ENCODE results near the gene ODC1.

DNA sequence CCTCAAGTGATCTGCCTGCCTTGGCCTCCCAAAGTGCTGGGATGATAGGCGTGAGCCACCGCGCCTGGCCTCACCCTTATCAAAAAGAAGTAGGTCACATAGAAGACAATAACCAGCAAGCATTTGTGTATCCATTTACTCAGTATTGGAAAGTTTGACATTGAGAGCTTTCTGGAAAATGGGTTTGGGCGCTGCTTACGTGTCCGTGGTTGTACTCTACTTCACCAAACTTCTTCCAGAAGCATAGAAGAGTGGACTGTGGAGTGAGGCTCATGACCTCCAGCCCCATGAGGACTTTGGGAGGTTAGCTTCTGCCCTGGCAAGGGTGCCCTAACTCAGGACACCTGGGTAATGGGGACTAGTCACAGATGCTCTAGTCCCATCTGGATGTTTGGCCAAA, 3.7 kb upstream of the ODC1 start:
- TF ChIP-seq, protein P1, sequence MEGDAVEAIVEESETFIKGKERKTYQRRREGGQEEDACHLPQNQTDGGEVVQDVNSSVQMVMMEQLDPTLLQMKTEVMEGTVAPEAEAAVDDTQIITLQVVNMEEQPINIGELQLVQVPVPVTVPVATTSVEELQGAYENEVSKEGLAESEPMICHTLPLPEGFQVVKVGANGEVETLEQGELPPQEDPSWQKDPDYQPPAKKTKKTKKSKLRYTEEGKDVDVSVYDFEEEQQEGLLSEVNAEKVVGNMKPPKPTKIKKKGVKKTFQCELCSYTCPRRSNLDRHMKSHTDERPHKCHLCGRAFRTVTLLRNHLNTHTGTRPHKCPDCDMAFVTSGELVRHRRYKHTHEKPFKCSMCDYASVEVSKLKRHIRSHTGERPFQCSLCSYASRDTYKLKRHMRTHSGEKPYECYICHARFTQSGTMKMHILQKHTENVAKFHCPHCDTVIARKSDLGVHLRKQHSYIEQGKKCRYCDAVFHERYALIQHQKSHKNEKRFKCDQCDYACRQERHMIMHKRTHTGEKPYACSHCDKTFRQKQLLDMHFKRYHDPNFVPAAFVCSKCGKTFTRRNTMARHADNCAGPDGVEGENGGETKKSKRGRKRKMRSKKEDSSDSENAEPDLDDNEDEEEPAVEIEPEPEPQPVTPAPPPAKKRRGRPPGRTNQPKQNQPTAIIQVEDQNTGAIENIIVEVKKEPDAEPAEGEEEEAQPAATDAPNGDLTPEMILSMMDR (IDR thresholded peaks at IDR 0.05): no peak
- TF ChIP-seq POLR2A (IDR thresholded peaks at IDR 0.05) (no peak), POLR2AphosphoS5 (IDR thresholded peaks at IDR 0.05; ENCODE audit: insufficient read depth in 1 of 2, low read depth in 1 of 2) (no peak)
